Globus pallidus (tissue), 1 donor: ENCODE data around the gene NRTN.
"Not testable (repeated sequence)": the region's sequence is repeated elsewhere in the genome, so short reads cannot be mapped to it uniquely, and the experiment has no call there.

Experiments used
- DNase-seq: peaks from one replicate; pipeline ENCODE4 v3.0.0-alpha.2; 2015; ENCODE audit warnings: low spot score

The NRTN gene

DNA sequence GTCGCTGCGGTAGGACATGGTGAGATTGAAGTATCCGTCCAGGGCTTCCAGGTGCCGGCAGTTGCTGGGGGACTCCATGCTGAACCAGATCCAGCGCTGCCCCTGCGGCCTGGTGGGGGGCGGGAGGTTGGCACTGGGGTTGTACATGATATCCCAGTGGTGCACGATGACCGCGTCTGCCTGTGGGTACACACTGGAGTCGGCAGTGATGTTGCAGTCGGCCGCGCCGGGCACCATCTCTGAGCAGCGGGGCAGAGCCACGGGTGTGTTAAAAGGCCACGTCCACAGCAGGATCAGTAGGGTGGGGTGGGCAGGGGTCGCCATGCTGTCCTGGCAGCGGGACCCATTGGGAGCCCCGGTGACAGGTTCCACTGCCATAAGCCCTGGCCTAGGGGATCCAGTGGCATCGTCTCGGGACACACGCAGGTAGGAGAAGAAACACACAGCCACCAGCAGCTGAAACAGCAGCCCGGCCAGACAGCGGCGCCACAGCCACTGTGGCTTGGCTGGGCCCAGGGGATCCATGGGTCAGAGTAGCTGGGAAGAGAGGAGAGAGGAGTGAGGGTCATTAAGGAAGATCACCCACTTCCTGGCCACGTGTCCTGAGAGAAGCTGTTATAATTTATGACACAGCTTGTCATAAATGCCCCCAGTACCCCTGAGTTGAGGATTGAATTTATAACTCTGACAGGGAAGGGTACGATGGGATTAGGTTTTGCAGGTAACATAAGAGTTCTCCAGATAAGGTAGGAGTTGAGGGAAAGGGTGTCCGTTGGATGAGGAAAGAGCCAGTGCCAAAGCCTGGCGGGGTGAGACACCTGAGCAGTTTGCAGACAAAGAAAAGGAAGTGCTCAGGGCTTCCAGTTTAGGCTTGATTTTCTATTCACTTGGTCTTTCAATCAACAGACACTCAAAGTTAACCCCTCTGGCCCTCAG, 62.6 kb downstream of the NRTN start:
- no peak for DNase-seq

DNA sequence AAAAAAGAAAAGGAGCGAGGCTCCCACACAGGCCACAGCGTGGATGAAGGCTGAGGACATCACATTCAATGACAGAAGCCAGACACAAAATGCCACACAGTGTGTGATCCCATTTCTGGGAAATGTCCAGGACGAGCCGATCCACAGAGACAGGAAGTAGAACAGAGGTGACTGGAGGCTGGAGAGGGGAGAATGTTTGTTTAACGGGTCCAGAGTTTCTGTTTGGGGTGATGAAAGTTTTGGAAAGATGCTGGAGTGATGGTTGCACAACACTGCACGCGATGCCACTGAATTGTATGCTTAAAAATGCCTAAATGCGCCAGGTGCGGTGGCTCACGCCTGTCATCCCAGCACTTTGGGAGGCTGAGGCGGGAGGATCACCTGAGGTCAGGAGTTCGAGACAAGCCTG, 66.1 kb downstream of the NRTN start:
- no peak for DNase-seq

DNA sequence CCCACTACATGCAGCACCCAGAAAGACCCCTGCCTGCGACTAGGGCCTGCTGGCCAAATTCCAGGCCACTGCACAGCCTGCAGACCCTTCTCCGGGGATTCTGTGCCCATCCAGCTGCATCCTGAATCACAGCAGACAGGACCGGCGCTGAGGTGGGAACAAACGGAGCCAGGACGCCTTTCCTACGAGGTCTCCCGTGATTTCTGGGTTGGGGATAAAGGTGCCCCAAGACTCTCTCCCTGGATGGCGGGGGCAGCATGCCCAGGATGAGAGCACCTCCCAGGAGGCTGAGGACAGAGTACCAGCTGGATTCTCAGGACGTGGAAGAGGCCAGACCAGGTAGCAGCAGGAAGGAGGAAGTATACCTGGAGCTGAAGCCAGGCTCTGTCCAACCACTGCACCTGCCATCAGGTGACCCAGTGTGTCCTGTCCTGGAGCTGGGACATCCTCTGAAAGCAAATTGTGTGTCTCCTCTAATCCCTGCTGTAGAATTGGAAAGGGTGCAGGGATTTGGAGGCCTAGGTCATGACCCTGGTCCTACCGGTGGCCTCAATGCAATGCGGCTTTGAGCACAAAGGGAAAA, 68.8 kb downstream of the NRTN start:
- no peak for DNase-seq

DNA sequence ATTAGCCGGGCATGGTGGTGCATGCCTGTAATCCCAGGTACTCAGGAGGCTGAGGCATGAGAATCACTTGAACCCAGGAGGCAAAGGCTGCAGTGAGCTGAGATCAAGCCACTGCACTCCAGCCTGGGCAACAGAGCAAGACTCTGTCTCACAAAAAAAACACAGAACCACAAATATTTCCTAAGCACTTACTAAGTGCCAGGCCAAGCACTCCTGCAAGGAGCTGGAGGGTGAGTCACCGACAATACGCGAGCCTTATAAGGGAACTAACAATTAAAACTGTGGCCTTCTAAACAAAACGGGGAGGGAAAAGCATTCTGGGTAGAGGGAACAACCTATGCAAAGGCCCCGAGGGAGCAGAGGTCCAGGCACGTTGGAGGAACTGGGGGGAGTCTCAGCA, 69.6 kb downstream of the NRTN start:
- not testable (repeated sequence) for DNase-seq

DNA sequence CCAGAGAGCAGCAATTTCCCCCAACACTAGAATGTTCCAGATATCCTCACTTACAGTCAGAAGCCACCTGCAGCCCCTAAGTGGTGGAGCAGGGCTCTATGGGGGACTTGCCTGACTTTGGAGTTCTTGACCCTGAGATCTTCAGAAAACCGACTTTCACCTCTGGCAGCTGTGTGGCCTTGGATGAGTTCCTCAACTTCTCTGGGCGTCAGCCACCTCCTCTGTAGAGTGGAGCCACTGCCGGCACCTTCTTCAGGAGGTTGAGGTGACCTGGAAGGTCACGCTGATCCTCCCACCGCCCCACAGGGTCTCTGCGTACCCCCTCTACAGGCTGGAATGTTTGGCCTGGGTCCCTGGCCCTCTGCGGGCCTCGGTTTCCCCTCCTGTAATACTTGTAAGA, 72.6 kb downstream of the NRTN start:
- no peak for DNase-seq

DNA sequence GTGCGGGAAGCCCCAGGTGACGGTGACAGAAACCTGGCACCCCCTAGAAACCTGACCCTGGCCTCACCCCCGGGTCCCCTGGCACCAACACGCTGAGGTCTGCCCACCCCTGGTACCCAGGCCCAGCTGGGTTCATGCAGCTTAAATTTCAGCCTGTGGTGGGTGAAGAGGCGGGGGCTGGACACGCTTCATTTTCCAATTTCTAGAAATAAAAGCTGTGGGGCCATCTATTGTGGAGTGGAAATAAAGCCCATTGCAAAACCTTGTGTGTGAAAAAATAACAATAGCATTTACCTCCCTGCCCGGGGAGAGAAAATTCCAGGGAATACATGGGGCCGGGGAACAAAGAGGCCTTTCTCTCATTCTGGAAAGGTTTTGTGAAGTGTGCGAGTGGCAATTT, 73.0 kb downstream of the NRTN start:
- DNase-seq: no peak
